ENCODE data around the gene PPP1R1C.

DNA sequence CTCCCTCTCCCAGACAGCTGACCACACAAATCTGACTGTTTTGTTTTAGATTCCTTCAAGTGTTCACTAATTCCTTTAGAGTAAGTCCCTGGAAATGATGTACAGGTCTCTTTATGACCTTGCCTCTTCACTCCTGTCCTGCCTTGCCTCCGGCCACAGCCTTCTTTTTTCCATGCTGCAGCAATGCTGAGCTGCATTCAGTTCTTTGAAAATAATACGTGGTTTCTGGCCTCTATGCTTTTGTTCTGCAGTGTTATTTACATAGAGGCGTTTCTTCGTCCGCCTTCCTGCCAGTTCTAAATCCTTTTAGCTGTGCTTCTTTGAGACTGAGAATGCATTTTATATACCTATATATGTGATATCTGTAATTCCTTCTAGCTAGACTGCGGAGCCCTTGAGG lies 87.2 kb downstream of the PPP1R1C start:
- TF ChIP-seq POLR2A (IDR thresholded peaks at IDR 0.05), result no peak
- no peak for TF ChIP-seq CTCF (IDR thresholded peaks at IDR 0.05 in 4 of 5, conservative IDR thresholded peaks at IDR 0.05 in 1 of 5)
